Smooth muscle cell of the pulmonary artery (primary cell): ENCODE data around the gene NCF2. TPM values are rescaled to one million over a fixed set of nuclear protein-coding genes. Genes with fewer than 3 reads are reported as not detected.

Experiments
- total RNA-seq: library from RNA; depleted of rRNA; stranded (reverse); fragments of >200 nt; gene quantifications from 2 replicates; pipeline ENCODE4 v1.2.3, GENCODE V29; 2014

NCF2 gene, protein sequence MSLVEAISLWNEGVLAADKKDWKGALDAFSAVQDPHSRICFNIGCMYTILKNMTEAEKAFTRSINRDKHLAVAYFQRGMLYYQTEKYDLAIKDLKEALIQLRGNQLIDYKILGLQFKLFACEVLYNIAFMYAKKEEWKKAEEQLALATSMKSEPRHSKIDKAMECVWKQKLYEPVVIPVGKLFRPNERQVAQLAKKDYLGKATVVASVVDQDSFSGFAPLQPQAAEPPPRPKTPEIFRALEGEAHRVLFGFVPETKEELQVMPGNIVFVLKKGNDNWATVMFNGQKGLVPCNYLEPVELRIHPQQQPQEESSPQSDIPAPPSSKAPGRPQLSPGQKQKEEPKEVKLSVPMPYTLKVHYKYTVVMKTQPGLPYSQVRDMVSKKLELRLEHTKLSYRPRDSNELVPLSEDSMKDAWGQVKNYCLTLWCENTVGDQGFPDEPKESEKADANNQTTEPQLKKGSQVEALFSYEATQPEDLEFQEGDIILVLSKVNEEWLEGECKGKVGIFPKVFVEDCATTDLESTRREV
- total RNA-seq = 0.39 and 0.89 TPM in 2 replicates

DNA sequence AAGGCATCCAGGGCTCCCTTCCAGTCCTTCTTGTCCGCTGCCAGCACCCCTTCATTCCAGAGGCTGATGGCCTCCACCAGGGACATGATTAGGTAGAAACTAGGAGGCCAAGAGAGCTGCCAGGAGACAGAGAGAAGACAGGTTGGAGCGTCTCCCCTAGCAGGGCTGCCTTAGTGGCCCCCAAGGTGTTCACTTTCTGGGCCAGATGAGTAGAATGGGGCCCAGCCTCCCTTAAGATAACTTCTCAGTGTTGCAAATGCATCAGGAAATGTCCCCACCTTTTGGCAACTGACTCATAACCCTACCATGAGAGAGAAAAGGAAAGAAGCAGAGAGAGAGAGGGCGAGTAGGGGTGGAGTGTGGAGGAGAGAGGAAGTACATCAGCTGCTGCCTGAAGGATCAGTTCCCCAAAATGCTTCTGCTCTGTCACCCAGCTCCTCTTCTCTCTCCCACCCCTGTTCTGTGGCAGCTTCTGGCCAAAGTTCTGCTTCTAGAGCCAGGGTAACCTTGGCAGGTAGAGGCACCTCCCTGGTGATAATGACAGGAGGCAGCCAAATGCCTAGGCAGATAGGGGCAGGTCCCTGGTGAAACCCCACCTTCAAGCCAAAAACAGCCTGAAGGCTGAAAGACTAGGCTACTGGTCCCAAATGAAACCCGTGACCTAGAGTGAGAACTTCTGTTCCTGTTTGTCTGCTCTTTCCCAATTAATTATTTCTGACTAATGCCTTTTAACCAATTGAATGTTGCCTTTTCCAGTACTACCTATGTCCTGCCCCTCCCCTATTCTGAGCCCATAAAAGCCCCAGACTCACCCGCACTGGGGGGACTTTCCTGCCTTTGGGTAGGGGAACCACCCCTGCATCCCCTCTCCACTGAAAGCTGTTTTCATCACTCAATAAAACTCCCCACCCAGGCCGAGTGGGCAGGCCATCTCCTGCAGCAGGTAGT lies at the start of gene NCF2:
Gene NCF2 (minus strand): TSS at position 216 of the 948 bp plus-strand sequence. CDS start 130 bp downstream, at position 86.

DNA sequence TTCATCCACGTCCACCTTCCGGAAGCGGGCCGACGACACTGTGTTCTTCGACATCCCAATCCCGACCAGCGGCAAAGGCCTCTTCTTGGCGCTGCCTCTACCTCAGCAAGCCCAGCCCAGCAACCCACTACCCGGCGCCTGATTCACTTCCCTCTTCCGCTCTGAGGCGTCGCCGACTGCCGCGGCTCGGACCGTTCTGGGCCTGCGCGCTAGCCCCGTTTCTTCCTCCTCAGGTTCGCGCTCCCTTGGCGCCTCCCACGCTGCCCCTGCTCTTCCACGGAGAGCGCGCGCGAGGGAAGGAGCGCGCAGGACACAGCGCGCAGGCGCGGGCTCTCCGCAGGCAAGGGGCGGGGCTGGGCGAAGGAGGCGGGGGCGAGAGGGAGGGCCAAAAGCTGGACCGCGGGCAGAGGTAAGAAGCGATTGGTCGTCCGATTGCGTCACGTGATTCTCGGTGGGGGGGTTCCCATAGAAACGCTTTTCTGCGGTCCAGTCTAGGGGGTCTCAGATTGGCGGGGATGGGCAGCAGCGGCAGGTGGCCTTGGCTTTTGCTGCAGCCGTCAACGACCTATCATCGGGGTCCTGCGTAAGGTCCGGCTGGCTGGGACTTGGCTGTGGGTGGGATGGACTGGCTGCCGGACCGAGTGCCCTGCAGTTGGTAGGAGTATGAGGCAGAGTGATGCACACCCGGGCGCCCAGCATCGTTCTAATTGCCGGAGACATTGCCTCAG lies 45.5 kb upstream of the NCF2 start, which contains the start of gene ARPC5:
Gene ARPC5 (minus strand): TSS at position 178 of the 728 bp plus-strand sequence. CDS start 124 bp downstream, at position 54.

Other genes starting within 250 kb of the NCF2 start
- 0.33 and 2.3 TPM in 2 replicates for gene NMNAT2, start 172.1 kb downstream of the NCF2 start, total RNA-seq
- gene SMG7, start 118.0 kb downstream of the NCF2 start, total RNA-seq = 39.4 and 40.4 TPM in 2 replicates
- 273 and 324 TPM in 2 replicates for gene ARPC5, start 45.3 kb upstream of the NCF2 start, total RNA-seq
- not detected in 2 replicates for gene APOBEC4, start 62.9 kb upstream of the NCF2 start, total RNA-seq
- gene RGL1, start 214.7 kb upstream of the NCF2 start, total RNA-seq = 26.5 and 36.4 TPM in 2 replicates